Caki2 (cell line): Measurements from ENCODE around the gene CD46. TPM values are rescaled to one million over a fixed set of nuclear protein-coding genes. Genes with fewer than 3 reads are reported as not detected.

Experiments
- DNase-seq: peaks from one replicate; pipeline ENCODE4 v3.0.0-alpha.2; 2015; ENCODE audit warnings: low read depth
- in situ Hi-C: cut with HindIII; loops from 2 replicates; pipeline ENCODE4 v1.10.0; 2016; ENCODE audit warnings: low sequenced_read_pairs, low pct_unique_long_range_greater_than_20kb, mixed read lengths
- total RNA-seq: library from RNA; depleted of rRNA; stranded (reverse); fragments of >200 nt; shearing (Covaris generic); gene quantifications from 2 replicates; pipeline ENCODE4 v1.2.3, GENCODE V29; 2014; ENCODE audit warnings: low replicate concordance

The CD46 gene
- total RNA-seq, 1 experiment from 2014 or later, result 143 TPM

DNA sequence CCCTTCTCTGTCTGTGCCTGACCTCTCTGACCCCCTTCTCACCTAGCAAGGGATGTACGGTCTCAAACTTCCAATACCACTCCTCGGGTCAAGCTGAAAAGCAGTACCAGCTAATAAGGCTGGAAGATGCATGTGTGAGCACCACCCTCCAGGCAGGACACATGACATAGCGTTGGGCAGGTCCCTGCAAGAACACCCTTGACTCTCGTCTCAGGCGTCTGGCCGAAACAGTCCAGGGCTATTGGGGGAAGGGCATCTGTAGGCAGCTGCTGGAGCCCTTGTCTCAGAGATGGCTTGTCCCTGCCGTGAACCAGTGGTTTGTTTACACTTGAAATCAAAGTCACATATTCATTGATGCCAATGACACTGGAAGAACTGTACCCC, 56.5 kb downstream of the CD46 start:
- no peak for DNase-seq
- in situ Hi-C loops, result no loop called here

DNA sequence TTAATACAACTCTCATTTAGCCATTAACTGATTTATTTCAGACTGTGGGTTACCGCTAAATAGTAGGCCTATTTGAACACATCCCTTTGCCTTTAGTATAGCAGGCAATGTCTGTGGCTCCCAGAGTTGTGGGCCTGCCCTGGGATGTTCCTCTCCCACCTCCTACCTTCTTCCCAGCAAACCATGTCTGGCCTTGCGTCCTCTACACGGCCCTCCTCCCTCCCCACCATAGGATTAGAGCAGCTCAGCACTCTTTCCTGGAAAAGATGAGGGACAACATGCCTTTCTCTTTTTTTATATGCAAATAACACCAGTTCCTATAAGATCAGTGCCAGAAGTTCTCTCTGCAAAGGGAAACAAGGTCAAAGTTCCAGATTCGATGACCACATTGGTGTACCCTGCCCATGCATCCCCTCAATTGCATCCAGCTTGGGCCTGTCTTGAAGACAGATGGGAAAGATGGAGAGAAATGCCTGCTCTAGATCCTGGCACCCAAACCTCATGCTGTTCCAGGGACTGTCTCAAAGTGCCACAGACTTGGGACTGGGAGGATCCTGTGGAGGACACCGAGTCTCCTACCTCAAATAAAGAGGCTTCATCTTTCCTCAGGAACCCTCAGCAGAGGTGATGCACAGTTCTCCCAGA, 57.2 kb downstream of the CD46 start:
- DNase-seq, result no peak
- in situ Hi-C loops, result no loop called here

DNA sequence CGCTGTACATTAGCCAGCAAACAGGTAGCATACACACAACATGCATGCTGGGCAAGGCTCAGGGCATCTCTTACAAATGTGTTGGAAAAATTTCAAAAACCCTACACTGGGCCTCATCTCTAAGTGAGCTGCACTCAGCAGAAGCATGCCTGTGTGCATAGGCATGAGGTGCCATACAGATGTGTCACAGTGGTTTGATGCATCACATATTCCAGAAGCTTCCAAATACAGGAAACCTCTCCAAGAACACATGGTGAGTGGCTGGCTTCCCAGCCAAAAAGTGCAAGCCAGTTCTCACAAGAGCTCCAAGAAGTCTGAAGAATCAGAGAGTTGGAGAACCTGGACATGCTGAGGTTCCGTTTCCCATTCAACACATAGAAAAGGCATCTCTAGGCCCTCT, 58.3 kb downstream of the CD46 start:
- no peak for DNase-seq
- in situ Hi-C loops, result no loop called here

DNA sequence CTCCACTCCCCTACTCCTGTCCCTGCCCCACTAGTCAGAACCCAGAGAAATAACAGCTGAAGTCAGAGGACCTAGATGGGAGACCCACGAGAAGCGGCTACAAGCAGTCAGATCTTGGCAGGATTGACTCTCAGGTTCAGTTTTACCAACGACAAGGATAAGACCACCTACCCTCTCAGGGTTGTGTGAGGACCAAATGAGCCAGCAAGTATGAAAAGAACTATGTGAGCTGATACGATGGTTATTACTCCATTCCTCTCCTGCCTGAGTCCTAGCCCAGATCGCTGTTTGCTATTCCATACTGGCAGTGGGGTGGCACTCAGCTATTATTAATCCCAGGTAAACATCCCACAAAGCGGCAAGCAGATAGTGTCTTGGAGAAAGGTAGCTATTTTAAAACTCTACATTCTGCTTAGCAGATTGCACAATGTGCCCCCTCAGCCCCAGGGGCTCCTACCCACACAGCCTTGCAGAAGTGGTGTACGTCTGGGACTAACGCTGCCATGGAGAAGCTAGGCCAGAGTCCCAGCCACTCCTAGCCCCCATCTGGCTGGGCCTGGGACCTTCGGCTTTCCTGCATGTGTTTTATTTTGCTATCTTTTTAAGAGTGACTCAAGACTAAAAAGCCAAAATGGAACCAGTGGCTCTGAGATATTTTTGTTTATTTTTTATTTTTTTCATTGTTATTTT, 58.9 kb downstream of the CD46 start:
- in situ Hi-C loops, result no loop called here
- no peak for DNase-seq

DNA sequence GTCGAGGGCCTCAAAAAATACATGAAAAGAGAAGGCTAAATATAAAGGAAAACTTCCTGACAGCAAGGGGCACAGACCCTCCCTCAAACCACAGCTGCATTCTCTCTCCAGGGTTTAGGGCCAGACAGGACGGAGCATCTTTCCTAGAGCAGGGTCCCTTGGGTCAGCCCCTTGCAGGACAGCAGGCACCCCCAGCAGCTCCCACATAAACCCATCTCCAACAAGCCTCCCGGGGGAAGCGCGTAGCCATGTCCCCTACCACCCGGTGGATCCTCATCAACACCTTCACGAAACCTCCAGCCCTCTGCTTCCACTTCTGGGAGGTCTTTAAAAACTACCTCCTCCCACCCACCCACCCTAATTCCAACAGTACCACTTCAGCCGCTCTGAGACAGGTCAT, 59.5 kb downstream of the CD46 start:
- in situ Hi-C loops, result no loop called here
- no peak for DNase-seq

DNA sequence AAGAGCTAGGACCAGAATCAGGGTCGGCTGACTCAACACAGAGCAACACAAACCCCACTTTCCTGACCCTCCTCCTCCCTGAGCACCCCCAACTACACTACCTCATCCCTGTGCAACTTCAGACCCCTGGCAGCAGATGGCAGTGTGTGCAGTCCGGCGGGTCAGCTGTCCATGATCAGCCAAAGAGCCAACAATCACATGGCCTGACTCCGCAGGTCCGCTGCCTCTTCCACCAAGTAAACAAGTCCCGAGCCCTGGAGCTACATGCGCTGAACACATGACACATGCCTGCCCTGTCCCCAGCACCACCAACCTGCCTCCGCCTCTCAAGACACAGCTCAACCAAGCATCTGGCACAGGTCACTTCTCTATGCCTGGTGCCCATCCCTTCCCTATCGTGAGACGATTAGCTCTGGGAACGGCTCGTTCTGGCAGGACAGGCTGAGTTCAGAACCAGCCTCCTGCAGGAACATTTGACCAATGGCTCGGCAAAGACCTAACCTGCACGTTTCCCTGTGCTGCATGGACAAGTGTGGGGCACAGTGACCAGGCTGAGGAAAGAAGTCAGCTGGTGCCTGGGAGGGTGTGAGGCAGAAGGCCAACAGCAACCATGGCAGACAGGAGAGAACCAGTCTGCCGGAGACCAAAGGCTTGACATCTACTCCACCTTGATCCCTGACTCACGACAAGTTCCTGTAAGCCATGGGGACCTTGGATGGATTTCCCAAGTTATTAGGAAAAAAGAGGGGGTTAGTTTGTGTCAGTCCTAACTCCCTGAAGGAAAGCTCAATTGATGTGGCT, 60.3 kb downstream of the CD46 start:
- in situ Hi-C loops, result no loop called here
- no peak for DNase-seq

DNA sequence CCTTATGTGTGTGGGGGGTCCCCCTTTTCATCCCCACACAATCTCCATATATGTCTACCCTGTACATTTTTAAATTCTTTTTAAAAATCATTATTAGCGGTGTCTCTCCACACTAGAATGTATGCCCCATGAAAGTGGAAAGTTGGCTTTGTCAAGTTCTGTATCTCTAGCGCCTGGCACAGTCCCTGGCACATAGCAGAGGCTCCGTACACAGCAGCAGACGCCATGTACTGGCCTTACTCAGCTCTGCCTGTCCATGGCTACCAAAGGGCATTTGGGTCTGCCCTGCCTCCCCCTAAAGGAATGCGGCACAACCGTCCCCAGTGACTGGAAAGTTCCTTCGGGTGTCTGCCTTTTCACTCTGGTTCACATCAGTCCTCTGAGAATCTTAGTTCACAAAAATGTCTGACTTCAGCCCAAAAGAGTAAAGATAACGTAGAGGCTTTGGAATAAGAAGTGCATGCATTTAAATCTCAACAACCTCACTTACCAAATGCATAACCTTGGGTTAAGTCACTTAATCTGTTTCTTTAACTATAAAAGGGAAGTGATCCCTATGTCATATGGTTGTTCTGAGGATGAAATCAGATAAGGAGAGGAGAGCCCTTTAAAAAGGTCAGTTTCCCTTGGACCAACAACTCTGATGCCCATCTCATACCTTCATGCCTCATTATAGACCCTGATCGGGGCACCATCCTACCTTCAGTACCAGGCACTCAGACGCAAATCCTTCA, 61.1 kb downstream of the CD46 start:
- in situ Hi-C loops, result no loop called here
- DNase-seq, result no peak

DNA sequence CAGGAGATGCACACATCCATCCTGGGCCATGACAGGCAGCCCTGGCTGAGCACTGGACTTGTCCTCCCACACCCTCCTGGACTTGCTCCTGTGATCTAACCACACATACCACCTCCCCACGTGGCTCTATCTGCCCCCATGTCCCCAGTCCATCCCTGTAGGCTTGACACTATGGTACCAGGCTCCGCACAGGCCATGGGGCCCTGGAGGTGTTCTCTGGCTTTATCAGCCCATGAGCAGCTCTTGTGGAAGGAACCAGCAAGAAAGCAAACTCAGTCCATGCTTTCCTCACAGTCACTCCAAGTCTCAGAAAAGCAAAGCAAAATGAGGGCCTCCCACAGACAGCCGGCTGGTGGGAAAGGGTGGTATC, 61.6 kb downstream of the CD46 start:
- no peak for DNase-seq
- in situ Hi-C loops, result no loop called here

DNA sequence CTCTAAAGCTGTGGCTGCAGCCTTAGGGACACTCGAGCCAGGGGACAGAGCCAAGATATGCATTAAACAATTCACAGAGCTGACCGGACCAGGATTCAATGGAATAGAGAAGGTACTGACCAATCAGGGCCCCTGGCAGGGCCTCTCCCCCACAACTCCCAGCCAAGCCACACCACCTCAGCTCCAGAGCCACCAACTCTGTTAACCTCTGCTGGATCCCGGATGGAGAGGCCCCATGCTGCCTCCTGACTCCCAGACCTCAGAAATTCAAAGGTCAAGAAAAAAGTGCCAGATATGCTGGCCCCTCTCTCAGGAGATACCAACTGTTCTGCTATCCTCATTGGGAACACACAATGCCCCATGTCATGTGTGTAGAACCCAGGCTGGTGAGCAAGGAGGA, 62.1 kb downstream of the CD46 start:
- in situ Hi-C loops, result no loop called here
- no peak for DNase-seq

DNA sequence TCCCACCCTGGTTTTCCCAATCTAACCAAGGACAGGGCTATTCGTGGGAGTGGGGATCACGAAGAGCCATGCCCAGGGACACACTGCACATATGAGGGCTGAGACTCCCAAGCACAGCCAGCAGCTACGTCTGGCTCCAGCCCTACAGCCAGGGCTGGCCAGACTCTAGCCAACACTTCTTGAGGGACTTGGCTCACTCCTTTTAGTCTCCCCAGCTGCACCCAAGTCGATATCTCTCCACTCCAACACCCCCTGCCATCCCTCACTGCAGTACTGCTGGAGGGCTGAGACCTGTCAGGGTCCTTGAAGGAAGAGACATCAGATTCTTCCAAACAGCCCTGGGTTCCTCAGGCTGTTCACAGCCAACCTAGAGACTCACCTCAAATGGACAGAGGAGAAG, 62.6 kb downstream of the CD46 start:
- no peak for DNase-seq
- in situ Hi-C loops, result no loop called here

DNA sequence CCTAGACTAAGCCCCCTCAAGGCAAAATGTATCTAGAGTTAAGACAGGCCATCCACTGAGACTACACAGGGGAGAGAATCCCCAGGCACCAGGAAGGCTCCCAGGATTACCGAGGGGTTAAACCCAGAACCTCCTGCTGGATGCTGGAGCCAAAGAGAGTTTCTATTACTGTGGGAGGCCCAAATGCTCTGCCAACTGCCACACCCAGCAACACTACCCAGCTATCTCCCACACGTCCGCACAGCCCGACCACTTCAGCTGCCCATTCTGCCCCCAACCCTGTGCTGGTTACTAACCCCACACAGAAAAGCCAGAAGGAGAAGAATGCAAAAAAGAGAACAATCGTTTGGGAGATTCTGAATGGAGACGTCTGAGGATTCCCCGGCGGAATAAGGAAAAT, 63.6 kb downstream of the CD46 start:
- DNase-seq, result no peak
- in situ Hi-C loops, result no loop called here

DNA sequence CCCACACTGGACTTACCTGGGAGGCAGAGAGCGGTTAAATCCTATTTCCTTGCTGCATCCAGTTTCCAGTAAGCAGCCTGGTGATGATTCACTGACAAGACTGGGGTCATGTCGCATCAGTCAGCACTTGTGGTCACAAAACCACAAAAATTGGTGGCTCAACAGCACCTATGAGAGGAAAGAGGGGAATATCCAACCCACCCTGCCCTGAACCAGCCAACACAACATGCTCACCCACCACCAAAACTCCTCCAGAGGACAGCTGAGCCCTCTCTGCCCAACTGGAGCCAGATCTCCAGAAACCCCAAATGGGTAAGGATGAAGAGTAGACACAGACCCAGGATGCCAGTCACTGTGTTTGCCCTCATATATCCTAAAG, 64.0 kb downstream of the CD46 start:
- no peak for DNase-seq
- in situ Hi-C loops, result no loop called here

DNA sequence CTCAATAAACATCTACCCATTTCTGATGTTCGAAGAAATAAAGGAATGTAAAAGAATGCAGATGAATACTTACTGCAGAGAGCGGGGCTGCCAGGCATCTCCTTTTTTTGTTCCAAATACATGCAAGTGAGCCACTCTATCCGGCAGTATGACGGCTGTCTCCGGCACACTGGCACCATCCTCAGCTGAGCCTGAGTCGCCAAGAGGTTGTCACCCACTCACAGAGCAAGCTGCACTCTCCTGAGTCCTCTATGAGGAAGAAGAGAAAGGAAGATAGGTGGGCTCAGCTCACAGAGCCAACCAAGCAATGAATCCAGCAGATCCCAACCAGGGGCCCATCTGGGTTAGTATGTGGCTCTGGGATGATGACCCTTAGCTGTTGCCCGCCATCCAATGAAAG, 65.3 kb downstream of the CD46 start:
- DNase-seq, result no peak
- in situ Hi-C loops, result no loop called here

DNA sequence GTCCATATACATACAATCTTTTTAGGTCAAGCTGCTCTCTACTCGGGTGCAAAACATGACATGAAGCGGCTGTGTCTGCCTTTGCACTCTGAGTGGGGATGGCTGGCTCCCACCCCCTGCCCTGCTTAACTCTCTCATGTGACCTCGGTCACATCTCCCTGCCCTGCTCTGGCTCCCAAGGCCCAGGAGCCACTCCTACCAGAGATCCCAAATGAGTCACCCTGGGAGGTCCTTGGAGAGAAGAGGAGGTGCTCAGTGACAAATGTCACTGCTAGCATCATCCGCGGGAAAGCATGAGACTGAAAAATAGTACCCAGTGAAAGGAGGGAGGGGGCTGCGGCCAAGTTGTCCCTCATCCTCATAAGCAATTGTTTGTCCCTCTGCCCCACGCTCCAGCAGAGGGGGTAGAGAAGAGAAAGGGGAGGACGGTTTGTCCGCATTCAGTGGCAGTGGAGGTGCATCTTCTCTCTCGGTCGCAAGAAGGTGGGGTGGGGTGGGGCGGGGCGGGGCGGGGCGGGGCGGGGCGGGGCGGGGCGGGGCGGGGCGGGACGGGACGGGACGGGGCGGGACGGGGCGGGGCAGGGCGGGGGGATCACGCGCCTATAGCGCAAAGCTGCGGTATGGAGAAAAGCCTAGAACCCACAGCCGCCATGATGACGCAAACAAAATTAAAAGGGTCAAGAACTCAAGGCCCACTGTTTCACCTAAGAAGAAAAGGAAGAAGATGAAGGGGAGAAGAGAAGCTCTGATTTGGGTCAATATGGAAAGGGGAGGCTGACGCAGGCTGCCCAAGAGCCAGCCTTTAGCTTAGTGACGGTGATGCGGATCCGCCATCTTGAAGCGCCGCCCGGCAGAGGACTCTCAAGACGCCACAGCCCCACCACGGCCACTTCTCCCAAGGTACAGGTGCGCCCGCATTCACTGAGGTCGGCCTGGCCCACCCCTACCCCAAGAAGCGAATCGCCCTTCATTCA, 66.2 kb downstream of the CD46 start:
- no peak for DNase-seq
- in situ Hi-C loops, result no loop called here

DNA sequence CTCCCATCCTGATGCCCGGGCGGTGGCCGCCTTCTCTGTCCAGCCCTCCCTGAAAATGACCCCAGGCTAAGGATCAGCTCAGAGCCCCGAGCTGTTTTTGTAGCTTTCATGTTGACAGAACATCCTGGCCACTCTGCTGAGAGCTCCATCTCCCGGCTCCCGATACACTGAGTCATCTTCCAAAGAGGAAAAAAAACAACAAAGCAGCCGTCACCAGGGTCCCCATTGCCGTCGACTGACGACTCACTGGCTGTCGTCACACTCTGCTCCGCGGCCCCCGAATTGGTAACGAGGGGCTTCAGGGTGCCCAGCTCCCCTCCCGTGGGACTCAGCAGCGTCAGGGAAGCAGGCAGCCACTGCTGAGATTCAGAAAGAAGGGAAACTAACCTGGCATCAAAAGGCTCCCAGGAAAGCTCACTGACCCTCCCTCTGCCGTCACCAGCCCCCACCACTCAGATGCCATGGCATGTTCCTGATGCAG, 67.2 kb downstream of the CD46 start:
- in situ Hi-C loops, result no loop called here
- DNase-seq, result peak; percentile 62

DNA sequence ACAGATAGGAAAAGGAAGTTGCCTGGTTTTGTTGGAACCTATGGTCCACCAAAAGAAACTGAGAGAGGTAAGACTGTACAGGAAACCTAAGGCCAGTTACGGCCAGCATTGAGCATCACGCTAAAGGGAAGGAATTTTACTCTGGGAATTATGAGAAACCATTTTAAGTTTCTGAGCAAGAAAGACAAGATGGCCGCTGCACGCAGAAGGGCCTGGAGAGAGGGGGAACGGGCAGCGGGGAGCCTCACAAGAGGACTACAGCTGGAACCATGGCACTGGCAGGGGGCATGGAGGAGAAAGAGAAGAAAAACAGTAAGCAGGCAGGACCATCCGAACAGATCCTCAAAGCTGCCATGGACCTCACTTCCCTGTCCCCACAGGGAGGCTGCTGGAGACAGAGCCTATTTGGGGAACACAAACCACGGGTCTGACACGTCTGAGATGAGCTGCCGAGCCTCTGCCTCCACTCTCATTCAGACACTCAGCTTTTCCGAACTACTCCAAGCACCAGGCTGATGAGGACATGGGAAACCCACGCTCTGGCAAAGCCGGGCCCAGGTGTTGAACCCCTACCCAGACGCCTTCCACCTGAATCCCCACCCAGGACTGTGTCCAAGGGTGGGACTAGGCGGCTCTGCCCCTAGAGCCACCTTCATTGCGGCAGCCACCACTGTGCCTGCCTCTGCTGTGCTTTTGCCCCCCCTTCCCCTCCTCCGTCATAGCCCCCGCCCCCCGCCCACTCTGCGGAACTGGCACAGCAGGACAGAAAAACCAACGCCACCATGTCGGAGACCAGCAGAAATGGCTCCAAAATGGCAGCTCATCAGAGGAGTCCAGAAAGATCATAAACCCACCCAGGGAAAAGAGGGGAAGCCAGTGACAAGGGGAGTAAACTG, 69.0 kb downstream of the CD46 start:
- in situ Hi-C loops, result no loop called here

DNA sequence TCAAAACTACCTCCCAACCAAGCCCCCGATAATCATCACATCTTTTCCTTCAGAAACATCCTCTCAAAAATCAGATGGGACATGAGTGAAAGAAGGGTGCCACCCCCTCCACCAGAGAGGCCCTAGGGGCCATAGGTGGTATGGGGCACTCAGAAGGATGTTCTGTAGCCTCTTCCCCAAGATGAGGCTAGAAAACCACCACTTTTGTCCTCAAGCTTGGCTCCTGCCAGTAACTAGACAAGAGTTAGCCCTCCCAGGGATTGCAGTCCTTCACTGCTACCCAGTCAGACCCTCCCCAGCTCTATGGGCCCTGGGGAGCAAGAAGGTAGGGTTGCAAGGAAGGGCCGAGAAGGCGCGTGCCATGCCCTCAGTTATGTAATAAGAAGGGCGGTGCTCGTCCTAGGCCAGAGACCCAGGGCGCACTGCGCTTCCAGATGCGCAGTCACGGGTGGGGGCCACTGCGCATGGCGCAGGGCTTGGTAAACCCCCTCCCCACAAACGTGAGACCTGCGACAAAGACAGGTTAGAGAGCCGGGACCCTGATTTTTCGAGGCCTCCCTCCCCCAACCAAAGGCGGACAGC, 69.7 kb downstream of the CD46 start:
- in situ Hi-C loops, result no loop called here
- no peak for DNase-seq

More for the DNA sequence above, 69.0 kb downstream of the CD46 start:
- DNase-seq, result no peak
